Stimulated activated CD4-positive, alpha-beta T cell treated with anti-CD3 and anti-CD28 coated beads, TNF-alpha, amount 100 ng/mL, for 24 hours (primary cell): ENCODE results near the gene GIGYF2.
"Not testable (repeated sequence)": the region's sequence is repeated elsewhere in the genome, so short reads cannot be mapped to it uniquely, and the experiment has no call there.

ENCODE experiments used
- DNase-seq, 3 experiments: peaks; one replicate each; pipeline ENCODE4 v3.0.0-alpha.2; 2020; ENCODE audit warnings: low read depth in 3 of 3

GIGYF2 gene

GRCh38 chr2:232697059-232697806, at the start of gene GIGYF2:
TSS of gene GIGYF2 (plus strand) at chr2:232697331. CDS start at chr2:232735198, 37,867 bp downstream.
- peak; percentile 91 to 96 (median 91) for DNase-seq

GRCh38 chr2:232649033-232649432, 48.1 kb upstream of the GIGYF2 start:
- DNase-seq, result no peak

GRCh38 chr2:232652505-232652851, 44.7 kb upstream of the GIGYF2 start:
- no peak for DNase-seq

- no peak for DNase-seq
Observed at GRCh38 chr2:232653441-232653840, 43.7 kb upstream of the GIGYF2 start.

- DNase-seq, result no peak
Observed at GRCh38 chr2:232655392-232655791, 41.7 kb upstream of the GIGYF2 start.

- DNase-seq, result no peak
Observed at GRCh38 chr2:232658217-232658785, 38.8 kb upstream of the GIGYF2 start.

- DNase-seq, result no peak
Observed at GRCh38 chr2:232659359-232659758, 37.8 kb upstream of the GIGYF2 start.

- no peak for DNase-seq
Observed at GRCh38 chr2:232662486-232663260, 34.5 kb upstream of the GIGYF2 start.

GRCh38 chr2:232666051-232666805, 30.9 kb upstream of the GIGYF2 start:
- no peak for DNase-seq

- no peak for DNase-seq
Observed at GRCh38 chr2:232667989-232668583, 29.0 kb upstream of the GIGYF2 start.

GRCh38 chr2:232668805-232669444, 28.2 kb upstream of the GIGYF2 start:
- DNase-seq, result no peak

- DNase-seq, result no peak
Observed at GRCh38 chr2:232672588-232672987, 24.5 kb upstream of the GIGYF2 start.

- no peak for DNase-seq
Observed at GRCh38 chr2:232674491-232674890, 22.6 kb upstream of the GIGYF2 start.

GRCh38 chr2:232675381-232675780, 21.8 kb upstream of the GIGYF2 start:
- no peak for DNase-seq

GRCh38 chr2:232680006-232680405, 17.1 kb upstream of the GIGYF2 start:
- no peak for DNase-seq

- no peak for DNase-seq
Observed at GRCh38 chr2:232681527-232681926, 15.6 kb upstream of the GIGYF2 start.

GRCh38 chr2:232683368-232683767, 13.8 kb upstream of the GIGYF2 start:
- DNase-seq, result no peak

GRCh38 chr2:232685391-232685790, 11.7 kb upstream of the GIGYF2 start:
- DNase-seq, result not testable (repeated sequence)

- DNase-seq, result no peak
Observed at GRCh38 chr2:232687382-232688160, 9.6 kb upstream of the GIGYF2 start.

GRCh38 chr2:232688201-232688600, 8.9 kb upstream of the GIGYF2 start:
- DNase-seq, result no peak
